Astrocyte (in vitro differentiated cells and primary cell): ENCODE measurements around the gene ATP2B3. TPM values are rescaled to one million over a fixed set of nuclear protein-coding genes. Genes with fewer than 3 reads are reported as not detected.
A peak's percentile ranks its signal among the peaks of the same experiment; 100 is the strongest.

Source experiments
- DNase-seq: peaks from one replicate; pipeline ENCODE4 v3.0.0-alpha.2; 2010; ENCODE audit warnings: low read depth
- FAIRE-seq: peaks from 2 replicates; lab custom pipeline; 2011; peaks lifted over from hg19 to GRCh38; lab: Jason Lieb, UNC
- H2AFZ ChIP-seq: 2 replicates; pipeline ENCODE4 v1.6.0; 2012; ENCODE audit warnings: low read depth, low read length, inconsistent platforms
- H3K27ac ChIP-seq: 2 replicates; pipeline ENCODE4 v1.5.1; 2011; ENCODE audit warnings: low read depth, low read length, inconsistent platforms
- H3K27me3 ChIP-seq: 2 replicates; pipeline ENCODE4 v1.6.0; 2011; ENCODE audit warnings: low read length, inconsistent platforms; ENCODE audit not compliant: insufficient read depth
- H3K36me3 ChIP-seq: 2 replicates; pipeline ENCODE4 v1.5.1; 2011; ENCODE audit warnings: low read length, inconsistent platforms; ENCODE audit not compliant: insufficient read depth
- H3K4me1 ChIP-seq: 2 replicates; pipeline ENCODE4 v1.5.1; 2011; ENCODE audit warnings: low read length, inconsistent platforms; ENCODE audit not compliant: insufficient read depth
- H3K4me2 ChIP-seq: 2 replicates; pipeline ENCODE4 v1.6.0; 2012; ENCODE audit warnings: low read length, inconsistent platforms
- H3K4me3 ChIP-seq: 2 replicates; pipeline ENCODE4 v1.5.1; 2011; ENCODE audit warnings: low read depth, mild to moderate bottlenecking, low read length, inconsistent platforms; ENCODE audit not compliant: insufficient read depth
- H3K79me2 ChIP-seq: 2 replicates; pipeline ENCODE4 v1.6.0; 2012; ENCODE audit warnings: mild to moderate bottlenecking, low read length, inconsistent platforms; ENCODE audit not compliant: insufficient read depth
- H3K9ac ChIP-seq: 2 replicates; pipeline ENCODE4 v1.6.0; 2012; ENCODE audit warnings: mild to moderate bottlenecking, low read length, inconsistent platforms
- H3K9me3 ChIP-seq: 2 replicates; pipeline ENCODE4 v1.5.1; 2012; ENCODE audit warnings: low read depth, mild to moderate bottlenecking, low read length, inconsistent platforms; ENCODE audit not compliant: insufficient read depth
- H4K20me1 ChIP-seq: 2 replicates; pipeline ENCODE4 v1.6.0; 2012; ENCODE audit warnings: low read length, inconsistent platforms; ENCODE audit not compliant: insufficient read depth
- H3K27ac Mint-ChIP-seq: one replicate; pipeline ENCODE4 v1.8.0; 2021; ENCODE audit warnings: mild to moderate bottlenecking, mixed read lengths; ENCODE audit not compliant: unreplicated experiment
- H3K27me3 Mint-ChIP-seq: one replicate; pipeline ENCODE4 v1.8.0; 2021; ENCODE audit warnings: low read depth, mixed read lengths; ENCODE audit not compliant: unreplicated experiment
- H3K36me3 Mint-ChIP-seq: one replicate; pipeline ENCODE4 v1.8.0; 2021; ENCODE audit warnings: low read depth, mixed read lengths; ENCODE audit not compliant: unreplicated experiment
- H3K4me1 Mint-ChIP-seq: one replicate; pipeline ENCODE4 v1.8.0; 2021; ENCODE audit warnings: low read depth, mixed read lengths; ENCODE audit not compliant: unreplicated experiment
- H3K4me3 Mint-ChIP-seq: one replicate; pipeline ENCODE4 v1.8.0; 2021; ENCODE audit warnings: mild to moderate bottlenecking, moderate library complexity, mixed read lengths; ENCODE audit not compliant: unreplicated experiment
- H3K9me3 Mint-ChIP-seq: one replicate; pipeline ENCODE4 v1.8.0; 2021; ENCODE audit warnings: mild to moderate bottlenecking, mixed read lengths; ENCODE audit not compliant: unreplicated experiment
- EZH2 ChIP-seq: IDR thresholded peaks from 2 replicates; pipeline ENCODE4 v1.6.1; 2012; ENCODE audit warnings: mild to moderate bottlenecking, low read length, inconsistent platforms; ENCODE audit not compliant: insufficient read depth
- total RNA-seq: library from RNA; stranded (reverse); gene quantifications from 2 replicates; pipeline ENCODE4 v1.2.1, GENCODE V29; 2021
- TF ChIP-seq, protein P1 (sequence below): IDR thresholded peaks from 2 replicates; pipeline ENCODE4 v1.5.1; 2011; ENCODE audit warnings: low read depth, mild to moderate bottlenecking, inconsistent platforms, low read length, moderate library complexity; ENCODE audit not compliant: insufficient read depth

ATP2B3 gene
- total RNA-seq, 1 donor from 2014 or later = 0.52 TPM

DNA sequence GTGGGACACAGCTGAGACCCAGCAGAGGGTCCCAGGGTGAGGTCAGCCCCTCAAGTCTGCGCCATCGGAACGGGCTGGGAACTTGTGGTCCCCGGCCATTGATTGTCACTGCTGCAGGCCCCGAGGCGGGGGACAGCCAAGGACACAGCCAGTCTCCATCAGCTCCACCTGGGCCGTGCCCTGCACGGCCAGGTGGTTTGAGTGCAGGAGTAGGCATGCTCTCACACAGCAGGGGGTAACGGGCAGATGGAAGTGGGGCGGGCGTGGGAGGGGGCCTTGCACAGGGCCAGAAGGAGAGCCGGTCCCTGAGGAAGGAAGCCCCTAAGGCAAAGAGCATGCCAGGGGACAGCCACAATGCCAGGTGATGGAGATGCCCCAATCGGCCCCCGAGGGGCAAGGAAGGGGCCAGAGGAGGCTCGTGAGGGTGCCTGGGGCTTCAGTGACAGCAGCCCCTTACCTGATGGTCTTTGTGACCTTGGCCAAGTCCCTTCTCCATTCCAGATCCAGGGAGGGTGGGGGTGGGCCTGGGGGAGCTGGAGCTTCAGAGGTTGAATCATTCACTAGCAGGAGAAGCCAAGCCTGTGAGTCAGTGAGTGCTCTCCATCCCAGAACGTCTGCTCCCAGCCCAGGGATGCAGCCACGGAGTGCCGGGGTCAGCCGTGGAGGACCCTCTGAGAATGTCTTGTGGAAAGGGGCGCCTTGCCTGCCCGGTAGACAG lies 2.3 kb downstream of the ATP2B3 start:
- TF ChIP-seq, protein P1, sequence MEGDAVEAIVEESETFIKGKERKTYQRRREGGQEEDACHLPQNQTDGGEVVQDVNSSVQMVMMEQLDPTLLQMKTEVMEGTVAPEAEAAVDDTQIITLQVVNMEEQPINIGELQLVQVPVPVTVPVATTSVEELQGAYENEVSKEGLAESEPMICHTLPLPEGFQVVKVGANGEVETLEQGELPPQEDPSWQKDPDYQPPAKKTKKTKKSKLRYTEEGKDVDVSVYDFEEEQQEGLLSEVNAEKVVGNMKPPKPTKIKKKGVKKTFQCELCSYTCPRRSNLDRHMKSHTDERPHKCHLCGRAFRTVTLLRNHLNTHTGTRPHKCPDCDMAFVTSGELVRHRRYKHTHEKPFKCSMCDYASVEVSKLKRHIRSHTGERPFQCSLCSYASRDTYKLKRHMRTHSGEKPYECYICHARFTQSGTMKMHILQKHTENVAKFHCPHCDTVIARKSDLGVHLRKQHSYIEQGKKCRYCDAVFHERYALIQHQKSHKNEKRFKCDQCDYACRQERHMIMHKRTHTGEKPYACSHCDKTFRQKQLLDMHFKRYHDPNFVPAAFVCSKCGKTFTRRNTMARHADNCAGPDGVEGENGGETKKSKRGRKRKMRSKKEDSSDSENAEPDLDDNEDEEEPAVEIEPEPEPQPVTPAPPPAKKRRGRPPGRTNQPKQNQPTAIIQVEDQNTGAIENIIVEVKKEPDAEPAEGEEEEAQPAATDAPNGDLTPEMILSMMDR = no peak
- no peak for TF ChIP-seq EZH2
- no peak overlapping the region for H3K27ac Mint-ChIP-seq
- peaks cover 14% of the 10 kb centered on the region for H3K27me3 Mint-ChIP-seq
- Histone ChIP-seq H2AFZ (no peak overlapping the region), H3K36me3 (no peaks in the 10 kb centered on the region), H3K79me2 (no peaks in the 10 kb centered on the region), H3K27me3 (peaks cover 14% of the 10 kb centered on the region), H3K27ac (no peak overlapping the region), H4K20me1 (peaks cover 5% of the 10 kb centered on the region), H3K4me1 (peaks cover 14% of the 10 kb centered on the region), H3K9me3 (no peaks in the 10 kb centered on the region), H3K4me3 (no peak overlapping the region), H3K4me2 (peak overlapping the region; percentile 67), H3K9ac (no peak overlapping the region)
- DNase-seq (no peak), FAIRE-seq (peak; percentile 87)
- no peaks in the 10 kb centered on the region for H3K36me3 Mint-ChIP-seq
- peaks cover 5% of the 10 kb centered on the region for H3K4me1 Mint-ChIP-seq
- no peak overlapping the region for H3K4me3 Mint-ChIP-seq
- no peaks in the 10 kb centered on the region for H3K9me3 Mint-ChIP-seq

DNA sequence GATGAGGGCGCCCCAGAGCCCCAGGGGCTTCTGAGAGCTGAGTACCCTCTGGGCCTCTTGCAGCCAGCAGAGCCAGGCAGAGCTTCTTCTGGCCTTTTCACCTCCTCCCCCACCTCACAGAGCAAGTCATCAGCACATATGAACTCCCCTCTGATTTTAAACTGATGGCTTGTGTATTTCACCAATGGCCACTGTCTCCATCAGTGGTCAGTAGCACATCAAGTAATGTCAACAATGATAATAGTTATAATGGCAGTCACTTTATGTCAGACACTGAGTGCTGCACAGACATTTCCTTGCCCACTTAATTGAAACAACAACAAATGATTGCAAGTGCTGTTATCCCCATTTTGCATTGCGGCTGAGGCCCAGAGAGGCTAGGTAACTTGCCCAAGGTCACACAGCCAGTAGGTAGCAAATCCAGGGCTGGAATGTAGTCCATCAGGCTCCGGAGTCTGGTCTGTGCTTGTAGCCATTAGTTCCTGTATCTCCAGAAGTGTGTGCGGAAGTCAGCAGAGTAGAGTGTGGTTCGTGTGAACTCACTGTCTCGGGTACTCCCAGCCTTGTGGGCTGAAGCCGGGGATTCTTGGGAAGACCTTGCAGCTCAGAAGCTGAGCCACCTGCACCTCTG lies 3.0 kb downstream of the ATP2B3 start:
- peaks cover 14% of the 10 kb centered on the region for H3K4me1 ChIP-seq
- no peak overlapping the region for H2AFZ ChIP-seq
- no peaks in the 10 kb centered on the region for H3K36me3 Mint-ChIP-seq
- peaks cover 5% of the 10 kb centered on the region for H3K4me1 Mint-ChIP-seq
- no peaks in the 10 kb centered on the region for H3K9me3 ChIP-seq
- FAIRE-seq (no peak), DNase-seq (no peak)
- H3K27me3 ChIP-seq = peaks cover 14% of the 10 kb centered on the region
- H3K79me2 ChIP-seq = no peaks in the 10 kb centered on the region
- H3K4me2 ChIP-seq = peak overlapping the region; percentile 67
- H3K27me3 Mint-ChIP-seq = peaks cover 14% of the 10 kb centered on the region
- TF ChIP-seq, protein P1 = no peak
- TF ChIP-seq EZH2 = no peak
- no peak overlapping the region for H3K4me3 Mint-ChIP-seq
- H3K9me3 Mint-ChIP-seq = no peaks in the 10 kb centered on the region
- H3K4me3 ChIP-seq = no peak overlapping the region
- H4K20me1 ChIP-seq = peaks cover 5% of the 10 kb centered on the region
- H3K27ac ChIP-seq = no peak overlapping the region
- H3K36me3 ChIP-seq = no peaks in the 10 kb centered on the region
- H3K27ac Mint-ChIP-seq = no peak overlapping the region
- no peak overlapping the region for H3K9ac ChIP-seq

DNA sequence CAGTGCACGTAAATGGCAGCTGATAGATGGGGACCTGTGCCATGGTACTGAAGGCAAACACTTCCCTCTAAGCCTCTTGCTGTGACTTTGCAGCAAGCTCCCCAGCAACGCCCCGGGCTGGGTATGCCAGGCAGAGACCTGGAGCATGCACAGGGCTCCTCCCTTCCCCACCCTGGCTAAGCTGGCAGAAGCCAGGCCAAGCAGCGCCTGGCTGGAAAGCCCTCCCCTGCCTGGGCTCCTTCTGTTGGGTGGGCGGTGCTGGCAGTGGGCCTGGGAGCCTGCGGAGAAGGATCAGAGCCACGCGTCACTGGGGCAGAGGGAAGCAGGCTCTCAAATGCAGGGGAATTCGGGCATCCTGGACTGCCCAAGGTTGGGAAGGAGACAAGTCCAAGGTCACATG lies 3.6 kb downstream of the ATP2B3 start:
- no peaks in the 10 kb centered on the region for H3K36me3 Mint-ChIP-seq
- Histone ChIP-seq H3K27me3 (peaks cover 11% of the 10 kb centered on the region), H3K79me2 (no peaks in the 10 kb centered on the region), H3K9ac (no peak overlapping the region), H3K4me2 (no peak overlapping the region), H2AFZ (no peak overlapping the region), H3K36me3 (no peaks in the 10 kb centered on the region), H4K20me1 (peaks cover 1% of the 10 kb centered on the region), H3K4me3 (no peak overlapping the region), H3K27ac (no peak overlapping the region), H3K9me3 (no peaks in the 10 kb centered on the region), H3K4me1 (peaks cover 14% of the 10 kb centered on the region)
- TF ChIP-seq, protein P1 = no peak
- peak; percentile 8 for TF ChIP-seq EZH2
- H3K4me3 Mint-ChIP-seq = no peak overlapping the region
- no peaks in the 10 kb centered on the region for H3K9me3 Mint-ChIP-seq
- no peak overlapping the region for H3K27ac Mint-ChIP-seq
- peaks cover 3% of the 10 kb centered on the region for H3K4me1 Mint-ChIP-seq
- DNase-seq (no peak), FAIRE-seq (peak; percentile 68)
- H3K27me3 Mint-ChIP-seq = peaks cover 10% of the 10 kb centered on the region
